ENCODE results near the gene INHBB.
"Not testable (repeated sequence)": the region's sequence is repeated elsewhere in the genome, so short reads cannot be mapped to it uniquely, and the experiment has no call there.

The INHBB gene

DNA sequence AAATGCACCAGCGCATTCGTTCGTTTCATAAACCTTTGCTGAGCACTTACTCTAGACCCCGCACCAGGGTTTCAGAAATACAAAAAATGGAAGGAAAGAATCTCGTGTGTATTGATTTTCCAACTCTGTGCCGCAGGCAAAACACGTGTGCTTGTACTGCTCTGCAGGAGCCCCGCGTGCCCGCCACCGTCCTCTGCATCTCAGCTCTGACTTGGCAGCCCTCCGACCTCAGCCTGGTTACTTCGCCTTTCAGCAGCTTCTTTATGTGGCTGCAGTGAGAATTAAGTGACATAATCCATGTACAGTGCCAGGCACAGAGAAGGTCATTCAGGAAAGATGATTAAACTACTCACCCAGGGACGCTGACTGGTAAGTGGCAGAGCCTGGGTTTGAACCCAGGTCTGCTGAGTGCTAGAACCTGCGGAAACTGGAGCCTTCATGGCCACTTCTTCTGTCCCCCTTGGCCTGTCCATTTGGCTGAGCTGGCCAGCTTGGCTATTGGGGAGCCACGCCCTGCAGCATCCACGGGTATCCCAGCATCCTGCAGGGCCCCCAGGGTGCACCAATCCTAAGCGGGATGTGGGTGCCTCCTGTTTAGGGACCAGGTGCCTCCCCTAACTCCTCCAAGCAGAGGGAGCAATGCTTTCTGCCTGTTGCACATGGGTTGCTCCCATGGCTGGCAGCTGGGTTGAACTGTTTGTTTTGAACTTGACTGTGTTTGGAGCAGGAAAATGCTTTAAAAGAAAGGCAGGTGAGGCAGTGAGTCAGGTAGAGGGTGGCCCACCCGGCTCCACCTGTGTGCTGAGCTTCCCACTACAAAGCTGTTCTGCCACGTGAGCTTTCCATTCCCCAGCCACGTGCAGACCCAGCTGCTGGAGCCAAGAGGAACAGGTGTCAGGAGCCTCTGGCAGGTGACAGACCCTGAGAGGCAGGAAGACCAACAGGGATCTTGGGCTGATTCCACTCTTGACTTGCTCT is 34.3 kb downstream of the INHBB start:
- Mint-ChIP-seq H3K27me3 (peaks cover 4% of the 10 kb centered on the region), H3K27ac (no peak overlapping the region), H3K4me1 (ENCODE audit: low read depth) (no peaks in the 10 kb centered on the region), H3K9me3 (no peaks in the 10 kb centered on the region), H3K36me3 (ENCODE audit: low read depth) (no peaks in the 10 kb centered on the region), H3K4me3 (no peak overlapping the region)
- intact Hi-C loops (cut with micrococcal nuclease), result no loop called here

DNA sequence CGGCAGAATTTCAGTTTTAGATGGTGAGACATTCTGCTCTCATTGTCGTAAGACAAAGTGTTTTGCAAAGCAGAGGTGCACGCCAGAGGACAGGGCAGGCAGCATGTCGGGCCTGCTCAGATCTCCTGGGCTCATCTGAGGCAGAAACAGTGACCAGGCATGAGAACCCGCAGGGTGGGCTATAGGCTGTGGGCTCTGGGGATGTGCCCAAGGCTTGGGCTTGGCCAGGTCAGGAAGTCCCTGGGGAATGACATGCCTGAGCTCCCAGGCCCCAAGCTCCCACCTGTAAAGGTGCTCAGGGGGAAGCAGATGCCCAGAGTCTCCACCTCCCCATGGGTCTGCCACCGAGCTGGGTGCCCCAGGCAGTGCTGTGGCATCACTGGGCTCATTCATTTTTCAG is 35.3 kb downstream of the INHBB start:
- Mint-ChIP-seq H3K27me3 (peaks cover 4% of the 10 kb centered on the region), H3K27ac (no peak overlapping the region), H3K4me1 (ENCODE audit: low read depth) (no peaks in the 10 kb centered on the region), H3K9me3 (no peaks in the 10 kb centered on the region), H3K4me3 (no peak overlapping the region), H3K36me3 (ENCODE audit: low read depth) (no peaks in the 10 kb centered on the region)
- intact Hi-C loops (cut with micrococcal nuclease), result no loop called here

DNA sequence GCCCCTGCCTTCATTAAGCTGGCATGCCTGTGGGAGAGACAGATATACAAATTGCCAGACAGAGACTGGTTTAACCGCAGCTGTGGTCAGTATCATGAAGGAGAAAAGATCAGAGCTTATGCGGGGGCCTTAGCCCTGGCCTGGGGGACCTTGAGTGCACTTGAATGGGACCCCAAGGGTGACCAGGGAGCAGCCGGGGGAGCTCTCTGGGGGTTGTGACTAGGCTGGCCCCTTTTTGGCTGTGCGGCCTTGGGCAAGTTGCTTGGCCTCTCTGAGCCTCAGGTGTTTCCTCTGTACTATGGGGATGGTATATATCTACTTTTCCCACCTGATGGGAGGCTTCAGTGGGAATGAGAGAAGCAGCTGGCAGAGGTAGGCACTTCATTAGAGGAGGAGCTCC is 35.7 kb downstream of the INHBB start:
- peaks cover 4% of the 10 kb centered on the region for H3K27me3 Mint-ChIP-seq
- H3K9me3 Mint-ChIP-seq, result no peaks in the 10 kb centered on the region
- H3K4me1 Mint-ChIP-seq (ENCODE audit: low read depth), result no peaks in the 10 kb centered on the region
- H3K27ac Mint-ChIP-seq, result no peak overlapping the region
- no peaks in the 10 kb centered on the region for H3K36me3 Mint-ChIP-seq (ENCODE audit: low read depth)
- no peak overlapping the region for H3K4me3 Mint-ChIP-seq
- intact Hi-C loops (cut with micrococcal nuclease), result no loop called here

DNA sequence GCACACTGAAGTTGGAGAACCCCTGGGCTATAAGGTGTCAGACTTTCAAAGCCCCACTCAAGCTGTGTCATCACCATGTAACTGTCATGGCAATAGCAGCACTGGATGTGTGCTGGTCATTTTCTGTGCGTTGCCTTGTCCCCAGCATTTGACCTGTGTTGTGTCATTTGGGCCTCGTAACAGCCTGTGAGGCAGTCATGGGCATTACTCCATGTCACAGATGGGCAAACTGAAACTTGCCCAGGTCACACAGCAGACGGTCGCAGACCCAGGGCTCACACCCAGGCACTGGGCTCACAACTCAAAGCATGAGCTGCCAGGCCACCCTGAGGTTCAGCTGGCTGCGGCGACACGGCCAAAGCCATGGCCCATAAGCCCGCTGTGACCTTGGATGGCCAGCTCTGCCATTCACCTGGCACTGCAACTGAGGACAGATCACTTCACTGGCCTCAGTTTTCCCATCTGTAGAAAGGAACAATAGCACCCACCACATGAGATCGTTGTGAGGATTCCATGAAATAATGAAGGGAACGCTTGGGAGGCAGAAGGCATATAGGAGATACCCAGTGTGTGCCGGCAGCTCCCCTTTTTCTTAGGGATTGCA is 36.7 kb downstream of the INHBB start:
- intact Hi-C loops (cut with micrococcal nuclease), result no loop called here
- no peaks in the 10 kb centered on the region for H3K9me3 Mint-ChIP-seq
- H3K27ac Mint-ChIP-seq, result no peak overlapping the region

DNA sequence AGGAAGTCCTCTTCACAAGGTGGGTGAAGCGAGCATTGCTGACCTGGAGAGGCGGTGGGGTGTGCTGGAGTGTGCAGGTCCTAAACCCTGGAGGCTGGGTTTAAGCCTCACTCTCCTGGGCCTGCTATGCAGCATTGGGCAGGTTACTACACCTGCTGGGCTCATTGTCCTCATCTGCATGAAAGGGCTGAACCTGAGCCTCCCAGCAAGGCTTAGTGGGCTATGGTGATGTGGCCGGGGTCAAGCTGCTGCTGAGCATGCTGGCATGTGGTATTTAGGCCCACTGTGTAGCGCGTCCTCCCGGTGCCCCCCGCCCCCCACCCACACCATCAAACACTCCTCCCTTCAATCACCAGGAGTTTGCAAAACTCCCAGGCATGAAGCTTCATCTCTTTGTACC is 37.3 kb downstream of the INHBB start:
- intact Hi-C loops (cut with micrococcal nuclease), result no loop called here
- no peaks in the 10 kb centered on the region for H3K9me3 Mint-ChIP-seq
- H3K4me1 Mint-ChIP-seq (ENCODE audit: low read depth), result no peaks in the 10 kb centered on the region
- H3K27me3 Mint-ChIP-seq, result peaks cover 1% of the 10 kb centered on the region
- H3K4me3 Mint-ChIP-seq, result no peak overlapping the region
- H3K27ac Mint-ChIP-seq, result no peak overlapping the region
- no peaks in the 10 kb centered on the region for H3K36me3 Mint-ChIP-seq (ENCODE audit: low read depth)

More for the DNA sequence above, 36.7 kb downstream of the INHBB start:
- no peaks in the 10 kb centered on the region for H3K36me3 Mint-ChIP-seq (ENCODE audit: low read depth)
- no peaks in the 10 kb centered on the region for H3K4me1 Mint-ChIP-seq (ENCODE audit: low read depth)
- H3K4me3 Mint-ChIP-seq, result no peak overlapping the region
- H3K27me3 Mint-ChIP-seq, result peaks cover 3% of the 10 kb centered on the region

DNA sequence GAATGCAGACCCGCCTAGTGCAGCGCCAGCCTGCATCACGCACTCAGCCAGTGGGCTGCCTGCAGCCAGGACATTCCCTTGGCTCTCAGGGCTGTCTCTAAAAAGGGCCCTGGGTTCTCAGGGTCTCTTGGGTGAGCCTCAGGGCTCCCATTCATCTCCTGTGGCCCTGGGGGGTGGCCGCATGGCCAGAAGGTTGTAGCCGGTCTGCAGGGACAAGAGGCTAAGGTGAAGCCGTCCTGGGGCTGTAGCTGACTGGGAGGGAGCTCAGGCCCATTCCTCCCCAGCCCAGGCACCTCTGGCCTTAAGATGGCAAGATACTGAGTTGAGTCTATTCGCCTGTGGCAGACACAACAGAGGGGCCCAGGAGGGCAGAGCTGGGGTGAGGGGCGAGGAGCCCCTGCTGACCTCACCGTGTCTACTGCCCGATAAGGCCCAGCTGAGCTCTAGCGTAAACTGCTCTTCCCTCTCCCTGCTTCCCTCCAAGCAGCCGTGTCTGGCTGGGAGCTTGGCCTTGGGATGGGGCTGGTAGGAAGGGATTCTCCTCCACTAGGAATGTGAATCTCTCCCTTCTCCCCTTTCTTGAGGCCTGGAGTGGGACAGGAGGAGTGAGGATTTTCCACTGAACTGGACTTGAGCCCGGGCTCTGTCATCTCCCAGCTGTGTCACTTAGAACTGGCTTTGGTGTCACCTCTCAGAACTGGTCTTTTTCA is 37.9 kb downstream of the INHBB start:
- no peaks in the 10 kb centered on the region for H3K9me3 Mint-ChIP-seq
- H3K36me3 Mint-ChIP-seq (ENCODE audit: low read depth), result no peaks in the 10 kb centered on the region
- H3K27me3 Mint-ChIP-seq, result no peaks in the 10 kb centered on the region
- intact Hi-C loops (cut with micrococcal nuclease), result no loop called here
- no peaks in the 10 kb centered on the region for H3K4me1 Mint-ChIP-seq (ENCODE audit: low read depth)
- no peak overlapping the region for H3K27ac Mint-ChIP-seq
- no peak overlapping the region for H3K4me3 Mint-ChIP-seq

DNA sequence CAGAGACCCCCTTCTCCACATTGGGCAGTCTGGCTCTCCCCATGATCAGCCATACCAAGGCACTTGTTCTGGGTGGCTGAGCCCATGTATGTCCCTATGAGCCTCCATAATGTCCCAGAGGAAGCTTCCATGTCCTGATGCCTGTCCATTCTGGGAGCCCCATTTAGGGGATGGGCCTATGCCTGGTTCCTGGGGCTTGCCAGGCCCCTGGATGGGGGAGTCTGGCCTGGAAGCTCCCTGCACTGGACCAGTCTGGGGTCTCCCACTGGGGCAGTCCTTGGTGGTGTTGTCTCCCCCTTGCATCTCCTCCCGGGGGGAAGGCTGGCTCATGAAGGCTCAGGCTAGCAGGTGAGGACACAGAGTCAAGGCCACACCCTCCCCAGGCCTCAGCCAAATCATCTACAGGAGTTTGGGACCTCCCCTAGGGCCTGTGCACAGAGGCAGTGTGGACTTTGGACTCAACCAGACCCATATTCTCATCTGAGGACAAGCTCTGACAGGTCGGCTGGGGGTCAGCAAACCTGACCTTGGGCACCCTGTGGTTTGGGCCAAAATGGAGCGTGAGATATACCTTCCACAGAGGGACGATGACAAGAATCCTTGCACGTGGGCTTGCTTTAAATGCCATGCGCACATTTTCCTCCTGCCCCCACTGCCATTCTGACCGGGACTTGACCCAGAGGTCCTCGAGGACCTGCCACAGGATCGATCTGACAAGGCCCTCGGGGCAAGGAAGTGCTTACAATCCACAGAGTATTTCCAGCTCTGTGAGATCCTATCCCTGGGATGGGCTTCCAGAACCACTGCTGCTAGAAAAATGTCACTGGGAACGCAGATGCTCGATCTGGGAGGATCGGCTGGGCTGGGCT is 38.8 kb downstream of the INHBB start:
- no peaks in the 10 kb centered on the region for H3K9me3 Mint-ChIP-seq
- no peaks in the 10 kb centered on the region for H3K4me1 Mint-ChIP-seq (ENCODE audit: low read depth)
- intact Hi-C loops (cut with micrococcal nuclease), result no loop called here
- H3K36me3 Mint-ChIP-seq (ENCODE audit: low read depth), result no peaks in the 10 kb centered on the region
- H3K27ac Mint-ChIP-seq, result no peak overlapping the region
- H3K27me3 Mint-ChIP-seq, result no peaks in the 10 kb centered on the region
- no peak overlapping the region for H3K4me3 Mint-ChIP-seq

DNA sequence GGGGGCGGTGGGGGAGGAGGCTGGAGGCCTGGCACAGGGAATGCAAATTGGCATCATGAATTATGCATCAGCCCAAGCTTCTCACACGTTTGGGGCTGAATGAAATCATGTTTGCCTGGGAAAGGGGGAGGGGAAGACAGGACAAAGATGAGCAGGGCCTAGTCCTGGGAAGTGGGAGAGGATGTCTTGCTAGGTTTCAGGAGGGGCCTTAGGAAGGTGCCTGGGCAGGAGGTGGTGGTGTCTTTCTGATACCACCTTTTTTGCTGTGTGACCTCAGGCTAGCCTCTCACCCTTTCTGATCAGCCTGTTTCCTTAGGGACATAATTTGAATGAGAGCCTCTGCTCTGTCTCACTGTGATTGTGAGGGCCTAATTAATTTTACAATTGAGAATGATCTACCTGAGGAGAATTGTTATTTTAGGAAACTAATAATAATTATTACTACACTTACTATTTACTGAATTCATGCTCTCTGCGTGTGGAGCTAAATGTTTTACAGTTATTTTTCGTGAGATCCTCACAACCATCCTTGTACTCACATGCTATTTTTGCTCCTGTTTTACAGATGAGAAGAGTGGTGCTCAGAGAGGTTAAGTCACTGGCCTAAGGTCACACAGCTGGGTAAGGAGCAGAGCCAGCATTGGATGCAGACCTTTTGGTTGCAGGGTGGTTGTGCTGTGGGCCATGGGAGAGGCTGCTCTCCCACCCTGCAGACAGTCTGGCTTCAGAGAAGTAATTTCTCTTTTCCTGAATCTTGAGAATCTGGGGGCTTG is 39.6 kb downstream of the INHBB start:
- H3K27ac Mint-ChIP-seq, result no peak overlapping the region
- intact Hi-C loops (cut with micrococcal nuclease), result no loop called here
- no peaks in the 10 kb centered on the region for H3K36me3 Mint-ChIP-seq (ENCODE audit: low read depth)
- H3K4me3 Mint-ChIP-seq, result no peak overlapping the region
- no peaks in the 10 kb centered on the region for H3K27me3 Mint-ChIP-seq
- H3K9me3 Mint-ChIP-seq, result no peaks in the 10 kb centered on the region
- H3K4me1 Mint-ChIP-seq (ENCODE audit: low read depth), result no peaks in the 10 kb centered on the region

DNA sequence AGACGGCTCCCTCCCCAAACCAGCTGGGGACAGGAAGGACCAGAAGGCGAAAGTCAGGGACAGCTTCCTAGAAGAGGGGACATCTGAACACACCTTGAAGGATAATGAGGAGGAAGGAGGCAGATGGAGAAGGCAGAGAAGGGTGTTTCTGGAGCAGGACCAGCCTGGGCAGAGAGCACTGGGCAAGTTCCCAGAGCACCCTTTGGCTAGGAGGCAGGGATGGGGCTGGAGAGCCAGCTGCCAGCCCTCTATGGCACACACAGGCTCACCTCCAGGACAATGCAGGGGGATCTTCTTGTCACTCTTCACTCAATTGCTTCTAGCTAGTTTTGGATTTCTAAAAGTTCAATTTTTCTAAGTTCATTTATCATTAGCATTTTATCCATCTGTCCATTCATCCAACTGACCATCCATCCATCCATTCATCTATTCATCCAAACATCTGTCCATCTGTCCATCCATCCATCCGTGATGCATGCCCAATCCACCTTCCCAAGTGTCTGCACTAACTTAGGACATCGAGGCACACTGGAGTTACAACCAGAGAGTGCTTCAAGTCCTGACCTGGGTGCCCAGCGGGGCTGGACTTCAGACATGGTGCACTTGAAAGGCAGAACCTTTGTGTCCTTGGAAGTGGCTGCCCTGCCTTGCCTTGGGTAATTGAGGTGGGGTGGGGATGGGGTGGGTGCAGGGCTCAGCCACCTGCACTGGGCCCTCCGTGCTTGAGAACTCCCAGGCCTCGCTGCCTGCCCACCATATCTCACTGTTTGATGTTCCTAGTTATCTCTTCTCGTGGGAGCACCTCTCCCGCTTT is 42.5 kb downstream of the INHBB start:
- Mint-ChIP-seq H3K36me3 (ENCODE audit: low read depth) (no peaks in the 10 kb centered on the region), H3K27me3 (no peaks in the 10 kb centered on the region), H3K9me3 (no peaks in the 10 kb centered on the region), H3K27ac (no peak overlapping the region), H3K4me3 (no peak overlapping the region), H3K4me1 (ENCODE audit: low read depth) (no peaks in the 10 kb centered on the region)
- intact Hi-C loops (cut with micrococcal nuclease), result no loop called here

DNA sequence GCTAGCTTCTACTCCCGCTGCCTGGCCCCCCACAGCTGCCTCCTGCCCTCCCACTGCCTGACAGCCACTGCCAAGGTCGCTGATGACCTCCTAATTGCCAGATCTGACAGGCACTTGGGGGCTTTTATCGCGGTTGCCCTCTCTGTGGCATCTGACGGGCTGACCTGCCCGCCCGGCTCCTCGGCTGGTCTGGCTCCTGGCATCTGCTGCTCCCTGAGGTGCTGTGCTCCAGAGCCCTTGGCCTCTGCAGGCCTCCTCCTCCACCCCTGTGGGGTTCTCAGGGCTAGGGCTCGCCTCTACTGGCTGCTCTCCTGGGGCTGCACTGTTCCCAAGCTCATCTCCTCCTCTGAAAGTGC is 43.1 kb downstream of the INHBB start:
- H3K4me3 Mint-ChIP-seq, result no peak overlapping the region
- intact Hi-C loops (cut with micrococcal nuclease), result no loop called here
- no peaks in the 10 kb centered on the region for H3K9me3 Mint-ChIP-seq
- no peak overlapping the region for H3K27ac Mint-ChIP-seq
- H3K36me3 Mint-ChIP-seq (ENCODE audit: low read depth), result no peaks in the 10 kb centered on the region
- H3K4me1 Mint-ChIP-seq (ENCODE audit: low read depth), result no peaks in the 10 kb centered on the region
- no peaks in the 10 kb centered on the region for H3K27me3 Mint-ChIP-seq

DNA sequence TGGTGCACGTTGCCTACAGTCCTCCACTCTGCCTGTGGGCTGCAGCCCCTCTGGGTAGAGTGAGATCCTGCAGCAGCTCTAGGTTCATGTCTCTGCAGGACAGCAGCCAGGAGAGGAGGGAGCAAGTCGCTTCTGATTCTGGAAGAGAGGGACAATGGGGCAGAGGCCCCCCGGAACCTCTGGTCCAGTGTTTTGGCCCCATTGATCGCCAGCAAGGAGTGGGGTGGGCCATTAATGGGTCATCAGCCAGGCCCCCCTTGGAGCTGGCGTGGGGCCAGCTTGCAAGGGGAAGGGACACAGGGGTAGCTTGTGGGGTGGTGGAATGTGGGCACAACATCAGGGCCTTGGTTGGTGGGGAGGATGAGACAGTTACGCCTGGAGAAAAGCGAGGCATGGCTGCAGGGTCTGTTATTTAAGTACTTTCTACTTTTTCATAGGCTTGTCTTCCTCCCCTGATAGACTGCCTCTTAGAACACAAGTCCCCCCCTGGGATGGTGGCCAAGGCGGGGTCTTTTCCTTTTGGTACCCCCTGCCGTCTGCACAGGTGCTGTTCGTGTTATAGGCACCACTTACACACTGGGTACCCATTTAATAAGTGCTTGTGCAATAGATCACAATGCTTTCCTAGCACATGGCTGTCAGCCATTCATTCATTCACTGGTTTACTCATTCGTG is 44.6 kb downstream of the INHBB start:
- Mint-ChIP-seq H3K27ac (no peak overlapping the region), H3K36me3 (ENCODE audit: low read depth) (no peaks in the 10 kb centered on the region), H3K9me3 (no peaks in the 10 kb centered on the region), H3K4me1 (ENCODE audit: low read depth) (no peaks in the 10 kb centered on the region), H3K4me3 (no peak overlapping the region), H3K27me3 (no peaks in the 10 kb centered on the region)
- intact Hi-C loops (cut with micrococcal nuclease), result no loop called here

DNA sequence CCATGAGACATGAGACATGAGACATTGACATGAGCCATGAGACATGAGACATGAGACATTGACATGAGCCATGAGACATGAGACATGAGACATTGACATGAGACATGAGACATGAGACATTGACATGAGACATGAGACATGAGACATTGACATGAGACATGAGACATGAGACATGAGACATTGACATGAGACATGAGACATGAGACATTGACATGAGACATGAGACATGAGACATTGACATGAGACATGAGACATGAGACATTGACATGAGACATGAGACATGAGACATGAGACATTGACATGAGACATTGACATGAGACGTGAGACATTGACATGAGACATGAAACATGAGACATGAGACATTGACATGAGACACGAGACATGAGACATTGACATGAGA is 45.4 kb downstream of the INHBB start:
- H3K36me3 Mint-ChIP-seq (ENCODE audit: low read depth); H3K4me3 Mint-ChIP-seq; H3K27me3 Mint-ChIP-seq; H3K9me3 Mint-ChIP-seq; H3K27ac Mint-ChIP-seq; intact Hi-C loops (cut with micrococcal nuclease); H3K4me1 Mint-ChIP-seq (ENCODE audit: low read depth): not testable (repeated sequence)
